Endometrium (tissue), 2 donors: ENCODE results near the gene GUF1.

Source experiments
- FAIRE-seq: peaks from 2 replicates; lab custom pipeline; 2012; peaks lifted over from hg19 to GRCh38; lab: Jason Lieb, UNC
- donor health status: control.
- donor health status: control.

GUF1 gene

DNA sequence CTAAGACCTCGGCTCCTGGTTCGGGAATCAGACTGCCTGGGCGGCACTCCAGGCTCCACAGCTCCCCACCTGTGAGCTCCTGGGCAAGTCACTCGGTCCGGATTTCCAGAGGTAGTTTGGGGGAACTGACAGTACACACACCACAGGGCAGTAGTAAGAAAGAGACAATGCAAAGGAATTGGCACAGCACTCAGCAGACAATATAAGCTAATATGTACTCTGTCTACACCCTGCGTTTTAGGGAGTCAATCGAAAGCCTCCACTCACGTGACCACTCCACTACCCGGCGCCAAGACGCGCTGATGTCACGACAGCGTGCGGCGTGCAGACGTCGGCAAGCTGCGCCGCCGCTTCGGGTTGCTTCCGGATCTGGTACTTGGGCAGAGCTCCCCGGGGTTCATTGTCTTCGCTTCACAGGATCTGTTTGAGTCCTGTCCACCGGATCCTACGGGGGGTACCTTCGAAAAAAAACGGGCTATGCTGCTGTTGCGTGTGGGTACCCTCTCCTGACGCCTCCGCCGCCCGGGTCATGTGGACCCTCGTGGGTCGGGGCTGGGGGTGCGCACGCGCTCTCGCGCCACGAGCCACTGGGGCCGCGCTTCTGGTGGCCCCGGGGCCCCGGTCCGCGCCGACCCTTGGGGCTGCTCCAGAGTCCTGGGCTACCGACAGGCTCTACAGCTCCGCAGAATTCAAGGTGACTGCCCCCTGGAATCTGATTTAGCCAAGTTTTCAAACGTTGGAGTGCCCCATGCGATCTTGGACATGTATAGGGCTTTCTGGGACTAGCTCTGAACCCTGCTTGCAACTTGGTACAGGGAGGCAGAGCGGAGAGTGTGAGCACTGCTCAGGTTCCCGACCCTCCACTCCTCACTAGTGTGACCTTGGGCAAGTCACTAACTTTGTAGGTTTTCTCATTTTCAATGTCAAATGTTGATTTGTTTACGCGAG lies at the start of gene GUF1:
GUF1 (plus strand) TSS at position 327 of the 948 bp plus-strand sequence; CDS start at position 530, 203 bp downstream.
- peak; percentile 88 for FAIRE-seq

DNA sequence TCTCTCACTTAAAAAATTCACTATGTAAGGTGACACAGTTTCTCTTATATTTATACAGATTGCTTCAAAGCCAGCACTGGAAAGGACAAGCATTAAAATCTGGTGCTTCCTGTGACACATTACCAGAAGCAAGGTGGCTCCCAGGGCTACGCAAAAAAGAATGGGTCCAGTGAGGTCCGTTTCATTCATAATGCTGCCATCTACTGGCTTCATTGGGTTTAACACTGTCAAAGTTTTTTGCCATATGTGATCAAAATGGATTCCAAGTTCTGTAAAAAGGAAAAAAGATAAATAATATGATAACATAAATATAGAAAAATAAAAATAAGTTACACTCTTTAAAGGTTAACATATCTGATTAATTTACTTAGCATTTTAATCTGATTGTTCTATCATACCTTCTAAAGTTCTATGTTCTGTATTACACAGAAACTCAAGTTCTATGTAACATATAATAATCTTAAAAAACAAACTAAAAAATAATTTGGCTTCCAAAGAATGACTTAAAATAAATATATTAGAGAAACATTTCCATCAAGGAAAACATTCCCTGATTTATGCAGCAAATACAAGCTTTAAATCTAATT lies 48.8 kb upstream of the GUF1 start:
- FAIRE-seq: peak; percentile 92

DNA sequence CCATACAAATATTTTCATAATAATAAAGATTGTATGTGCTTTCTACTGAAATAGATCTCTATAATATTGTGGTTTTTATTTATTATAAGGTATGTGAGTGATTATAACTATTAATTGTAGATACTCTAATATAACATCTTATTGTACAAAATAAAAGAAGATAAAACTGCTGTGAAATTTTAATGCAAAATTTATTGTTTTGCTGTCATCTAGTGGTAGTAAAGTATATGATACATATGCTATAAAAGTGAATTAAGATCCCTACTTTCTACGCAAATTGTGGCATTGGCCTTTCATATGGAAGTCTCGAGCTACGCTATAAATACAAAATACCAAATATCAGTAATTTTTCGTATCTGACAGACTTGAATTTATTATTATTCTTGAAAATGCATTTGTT lies 46.1 kb upstream of the GUF1 start:
- FAIRE-seq: peak; percentile 46

DNA sequence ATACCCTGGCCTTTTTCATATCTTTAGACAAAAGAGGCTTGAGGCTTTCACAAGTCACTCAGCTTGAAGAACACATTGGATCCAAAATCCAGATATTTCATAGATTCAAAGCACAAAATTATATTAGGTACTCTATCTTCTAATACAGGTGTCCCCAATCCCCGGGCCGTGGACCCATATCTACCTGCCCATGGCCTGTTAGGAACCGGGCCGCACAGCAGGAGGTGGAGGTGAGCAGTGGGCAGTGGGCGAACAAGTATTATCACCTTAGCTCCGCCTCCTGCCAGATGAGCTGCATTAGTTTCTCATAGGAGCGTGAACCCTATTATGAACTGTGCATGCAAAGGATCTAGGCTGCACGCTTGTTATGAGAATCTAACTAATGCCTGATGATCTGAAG lies 45.5 kb upstream of the GUF1 start:
- no peak for FAIRE-seq

DNA sequence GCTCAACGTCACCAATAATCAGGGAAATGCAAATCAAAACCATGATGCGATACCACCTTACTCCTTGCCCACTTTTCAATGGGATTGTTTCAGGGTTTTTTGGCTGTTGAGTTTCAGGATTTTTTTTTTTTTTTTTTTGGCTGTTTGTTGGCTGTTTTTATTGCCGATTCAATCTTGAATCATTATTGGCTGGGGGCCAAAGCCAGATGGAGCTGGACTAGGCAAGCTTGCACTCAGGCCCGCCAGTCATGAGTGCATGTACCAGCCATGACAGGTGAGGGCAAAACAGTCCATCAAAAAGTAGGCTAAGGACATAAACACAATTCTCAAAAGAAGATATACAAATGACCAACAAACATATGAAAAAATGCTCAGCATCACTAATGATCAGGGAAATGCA lies 40.1 kb upstream of the GUF1 start:
- FAIRE-seq: no peak

DNA sequence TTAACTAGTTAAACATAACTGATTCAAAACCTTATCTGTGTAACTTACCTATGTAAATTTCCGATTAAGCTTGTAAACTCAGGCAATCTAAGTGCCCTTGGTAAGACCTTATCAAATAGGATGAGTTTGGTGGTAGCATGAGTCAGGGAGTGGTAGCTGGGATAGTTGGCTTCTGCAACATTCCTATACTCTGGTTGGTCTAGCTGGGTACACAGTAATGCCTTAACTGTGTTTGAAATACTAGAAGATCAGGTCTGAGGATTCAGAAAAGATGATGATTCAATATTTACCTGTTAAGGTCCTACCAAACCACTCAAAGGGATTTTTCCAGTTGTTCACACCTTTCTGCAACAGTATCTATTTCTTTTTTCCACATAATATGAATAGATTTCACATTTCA lies 32.1 kb upstream of the GUF1 start:
- no peak for FAIRE-seq

GRCh38 chr4:44651425-44651824 lies 26.8 kb upstream of the GUF1 start, which contains the start of gene YIPF7:
Gene YIPF7 (minus strand): TSS chr4:44651625. CDS start chr4:44650100, 1,525 bp downstream.
- no peak for FAIRE-seq

DNA sequence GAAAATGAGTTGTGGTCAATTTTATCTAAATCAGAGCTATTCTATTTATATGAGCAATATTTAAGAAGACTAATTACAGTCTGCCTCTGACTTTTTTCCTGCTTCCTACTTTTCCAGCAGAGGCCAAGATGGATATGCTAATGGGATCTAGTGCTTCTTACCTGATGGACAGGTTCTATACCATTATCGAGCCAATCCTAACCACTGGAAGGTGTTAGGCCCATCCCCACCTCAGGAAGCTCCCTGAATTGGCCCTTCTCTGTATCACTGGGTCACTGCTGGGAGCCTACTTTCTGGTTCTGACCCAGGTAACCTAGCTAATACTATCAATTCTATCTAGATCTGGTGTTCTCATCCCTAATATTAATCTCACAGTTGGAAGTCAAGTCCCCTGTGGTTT lies 26.2 kb upstream of the GUF1 start:
- no peak for FAIRE-seq

GRCh38 chr4:44660396-44660795 lies 17.8 kb upstream of the GUF1 start:
- no peak for FAIRE-seq

GRCh38 chr4:44661940-44662622 lies 16.1 kb upstream of the GUF1 start:
- no peak for FAIRE-seq

GRCh38 chr4:44662623-44663005 lies 15.6 kb upstream of the GUF1 start:
- FAIRE-seq: no peak

- FAIRE-seq: no peak
These were observed 14.5 kb upstream of the GUF1 start for GRCh38 chr4:44663539-44664263.

DNA sequence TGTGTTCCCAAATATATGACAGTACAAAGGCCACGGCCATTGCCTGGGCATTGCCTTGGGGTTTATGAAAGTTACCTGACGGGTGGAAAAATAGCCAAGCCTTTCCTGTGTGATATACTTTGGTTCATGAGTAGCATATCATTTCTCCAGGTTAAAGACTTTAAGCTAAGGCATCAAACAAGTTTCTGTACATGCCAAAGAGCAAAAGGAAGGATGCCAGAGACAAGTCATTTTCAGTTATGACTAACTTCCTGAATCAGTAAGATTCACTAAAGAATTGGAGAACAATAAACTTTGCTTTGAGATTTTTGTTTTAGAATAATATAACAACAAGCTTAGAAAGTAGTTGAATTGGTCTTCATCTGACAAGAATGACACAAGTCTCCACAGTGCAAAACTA lies 9.7 kb upstream of the GUF1 start:
- no peak for FAIRE-seq

GRCh38 chr4:44670506-44671199 lies 7.6 kb upstream of the GUF1 start:
- no peak for FAIRE-seq

DNA sequence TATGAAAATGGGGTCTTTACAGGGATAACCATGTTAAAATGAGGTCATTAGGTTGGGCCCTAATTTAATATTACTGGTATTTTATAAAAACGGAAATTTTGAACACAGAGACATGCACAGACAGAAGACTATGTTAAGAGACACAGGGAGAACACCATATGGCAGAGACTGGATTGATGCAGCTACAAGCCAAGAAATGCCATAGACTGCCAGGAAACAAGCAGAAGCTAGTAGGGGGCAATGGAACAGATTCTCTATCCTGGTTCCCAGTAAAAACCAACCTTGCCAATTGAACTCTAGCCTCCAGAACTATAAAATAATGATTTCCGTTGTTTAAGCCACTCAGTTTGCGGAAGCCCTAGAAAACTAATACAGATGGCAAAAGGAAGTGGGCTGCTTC lies 6.6 kb upstream of the GUF1 start:
- no peak for FAIRE-seq

GRCh38 chr4:44674471-44674870 lies 3.7 kb upstream of the GUF1 start:
- FAIRE-seq: no peak

DNA sequence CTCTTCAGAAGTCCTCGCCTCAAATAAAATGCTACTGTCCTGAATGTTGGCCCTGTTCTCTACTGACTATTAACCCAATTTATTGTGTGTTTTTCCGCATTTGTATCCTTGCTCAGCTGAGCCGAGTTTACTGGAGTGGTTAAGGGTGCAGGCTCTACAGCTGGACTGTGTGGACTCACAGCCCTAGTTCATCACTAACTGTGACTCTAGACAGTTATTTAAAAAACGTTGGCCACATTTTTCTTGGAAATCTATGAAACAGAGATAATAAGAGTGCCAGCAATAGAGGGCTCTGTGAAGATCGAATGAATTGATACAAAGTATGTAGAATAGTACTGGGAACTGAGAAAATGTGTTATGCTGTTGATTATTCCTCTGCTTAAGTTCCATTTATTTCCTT lies 2.9 kb upstream of the GUF1 start:
- no peak for FAIRE-seq

- FAIRE-seq: no peak
These were observed 840 bp downstream of the GUF1 start for GRCh38 chr4:44679060-44679459.

- FAIRE-seq: no peak
These were observed 6.4 kb downstream of the GUF1 start for GRCh38 chr4:44684648-44685047.

GRCh38 chr4:44700427-44700826 lies 22.2 kb downstream of the GUF1 start:
- FAIRE-seq: no peak

GRCh38 chr4:44701037-44701436 lies 22.8 kb downstream of the GUF1 start:
- FAIRE-seq: no peak

DNA sequence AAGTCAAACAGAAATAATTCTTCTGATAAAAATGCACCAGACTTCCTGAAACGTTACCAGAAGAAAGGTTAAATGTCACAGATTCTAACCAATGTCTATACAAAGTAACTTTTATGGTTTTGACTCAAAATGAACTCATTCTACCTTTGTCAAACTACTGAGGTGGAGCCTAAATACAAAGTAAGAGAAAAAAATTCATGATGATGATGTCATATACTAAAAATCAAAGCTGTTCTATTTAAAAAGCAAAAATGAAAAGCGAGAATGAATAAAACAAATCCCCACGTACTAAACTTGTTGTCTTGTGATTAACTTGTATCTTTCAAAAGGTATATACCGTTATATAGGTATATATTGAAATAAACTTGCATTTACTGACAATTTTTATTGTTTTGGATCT lies 26.5 kb downstream of the GUF1 start:
- no peak for FAIRE-seq
